ENCODE results near the gene FGGY.

DNA sequence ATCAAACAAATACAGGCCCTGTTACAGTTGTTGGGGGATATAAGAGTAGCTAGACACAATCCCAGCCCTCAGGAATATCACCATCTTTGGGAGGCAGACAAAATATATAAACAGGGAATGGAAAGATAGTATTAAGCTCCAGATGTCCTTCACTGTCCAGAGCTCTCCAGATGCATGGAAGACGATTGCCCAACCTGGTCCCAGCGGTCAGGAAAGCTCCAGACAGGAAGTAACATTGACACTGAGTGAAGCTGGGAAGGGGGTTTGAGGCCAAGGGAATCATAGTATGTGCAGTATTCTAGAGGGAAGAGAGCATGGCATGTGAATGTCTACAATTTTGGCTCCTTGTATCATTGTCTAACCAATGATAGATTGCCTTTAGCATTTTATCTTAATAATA lies 344.0 kb downstream of the FGGY start:
- TF ChIP-seq, protein P1, sequence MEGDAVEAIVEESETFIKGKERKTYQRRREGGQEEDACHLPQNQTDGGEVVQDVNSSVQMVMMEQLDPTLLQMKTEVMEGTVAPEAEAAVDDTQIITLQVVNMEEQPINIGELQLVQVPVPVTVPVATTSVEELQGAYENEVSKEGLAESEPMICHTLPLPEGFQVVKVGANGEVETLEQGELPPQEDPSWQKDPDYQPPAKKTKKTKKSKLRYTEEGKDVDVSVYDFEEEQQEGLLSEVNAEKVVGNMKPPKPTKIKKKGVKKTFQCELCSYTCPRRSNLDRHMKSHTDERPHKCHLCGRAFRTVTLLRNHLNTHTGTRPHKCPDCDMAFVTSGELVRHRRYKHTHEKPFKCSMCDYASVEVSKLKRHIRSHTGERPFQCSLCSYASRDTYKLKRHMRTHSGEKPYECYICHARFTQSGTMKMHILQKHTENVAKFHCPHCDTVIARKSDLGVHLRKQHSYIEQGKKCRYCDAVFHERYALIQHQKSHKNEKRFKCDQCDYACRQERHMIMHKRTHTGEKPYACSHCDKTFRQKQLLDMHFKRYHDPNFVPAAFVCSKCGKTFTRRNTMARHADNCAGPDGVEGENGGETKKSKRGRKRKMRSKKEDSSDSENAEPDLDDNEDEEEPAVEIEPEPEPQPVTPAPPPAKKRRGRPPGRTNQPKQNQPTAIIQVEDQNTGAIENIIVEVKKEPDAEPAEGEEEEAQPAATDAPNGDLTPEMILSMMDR (IDR thresholded peaks at IDR 0.05 in 4 of 5, conservative IDR thresholded peaks at IDR 0.05 in 1 of 5): no peak
- no peak for TF ChIP-seq POLR2A (IDR thresholded peaks at IDR 0.05)
